Measurements from ENCODE around the gene FAM117B.
"Not testable (repeated sequence)": the region's sequence is repeated elsewhere in the genome, so short reads cannot be mapped to it uniquely, and the experiment has no call there.

The FAM117B gene

GRCh38 chr2:202757339-202757738, 122.6 kb downstream of the FAM117B start:
- DNase-seq (ENCODE audit: low read depth, low spot score): no peak

GRCh38 chr2:202758128-202758527, 123.4 kb downstream of the FAM117B start:
- no peak for DNase-seq (ENCODE audit: low read depth, low spot score)

GRCh38 chr2:202758604-202759003, 123.8 kb downstream of the FAM117B start:
- DNase-seq (ENCODE audit: low read depth, low spot score): no peak

- DNase-seq (ENCODE audit: low read depth, low spot score): no peak
These were observed 126.1 kb downstream of the FAM117B start for GRCh38 chr2:202760848-202761247.

- no peak for DNase-seq (ENCODE audit: low read depth, low spot score)
These were observed 127.8 kb downstream of the FAM117B start for GRCh38 chr2:202762556-202762955.

- no peak for DNase-seq (ENCODE audit: low read depth, low spot score)
These were observed 129.1 kb downstream of the FAM117B start for GRCh38 chr2:202763916-202764315.

GRCh38 chr2:202764991-202765390, 130.2 kb downstream of the FAM117B start:
- DNase-seq (ENCODE audit: low read depth, low spot score): no peak

GRCh38 chr2:202765436-202765835, 130.7 kb downstream of the FAM117B start:
- no peak for DNase-seq (ENCODE audit: low read depth, low spot score)

GRCh38 chr2:202768273-202768672, 133.5 kb downstream of the FAM117B start:
- DNase-seq (ENCODE audit: low read depth, low spot score): no peak

- DNase-seq (ENCODE audit: low read depth, low spot score): no peak
These were observed 134.4 kb downstream of the FAM117B start for GRCh38 chr2:202769201-202769600.

GRCh38 chr2:202771336-202771735, 136.6 kb downstream of the FAM117B start:
- no peak for DNase-seq (ENCODE audit: low read depth, low spot score)

GRCh38 chr2:202771741-202772460, 137.1 kb downstream of the FAM117B start:
- no peak for DNase-seq (ENCODE audit: low read depth, low spot score)

- no peak for DNase-seq (ENCODE audit: low read depth, low spot score)
These were observed 138.7 kb downstream of the FAM117B start for GRCh38 chr2:202773301-202773973.

- DNase-seq (ENCODE audit: low read depth, low spot score): no peak
These were observed 139.3 kb downstream of the FAM117B start for GRCh38 chr2:202774104-202774503.

GRCh38 chr2:202778217-202778616, 143.4 kb downstream of the FAM117B start:
- DNase-seq (ENCODE audit: low read depth, low spot score): no peak

GRCh38 chr2:202780514-202781021, 145.8 kb downstream of the FAM117B start:
- no peak for DNase-seq (ENCODE audit: low read depth, low spot score)

- no peak for DNase-seq (ENCODE audit: low read depth, low spot score)
These were observed 148.3 kb downstream of the FAM117B start for GRCh38 chr2:202782940-202783558.

- no peak for DNase-seq (ENCODE audit: low read depth, low spot score)
These were observed 152.1 kb downstream of the FAM117B start for GRCh38 chr2:202786842-202787241.

GRCh38 chr2:202790676-202791075, 155.9 kb downstream of the FAM117B start:
- no peak for DNase-seq (ENCODE audit: low read depth, low spot score)

- no peak for DNase-seq (ENCODE audit: low read depth, low spot score)
These were observed 163.2 kb downstream of the FAM117B start for GRCh38 chr2:202797944-202798343.

GRCh38 chr2:202805911-202806310, 171.1 kb downstream of the FAM117B start:
- DNase-seq (ENCODE audit: low read depth, low spot score): not testable (repeated sequence)

- peak; percentile 66 for DNase-seq (ENCODE audit: low read depth, low spot score)
These were observed 172.8 kb downstream of the FAM117B start for GRCh38 chr2:202807431-202808138.

Data from smooth muscle cell of the brain vasculature (primary cell).